Stimulated activated CD4-positive, alpha-beta T cell treated with anti-CD3 and anti-CD28 coated beads, TNF-alpha, amount 100 ng/mL, for 24 hours (primary cell): Measurements from ENCODE around the gene POMGNT2.
A peak's percentile ranks its signal among the peaks of the same experiment; 100 is the strongest.

ENCODE experiments used
- DNase-seq, 3 experiments: peaks; one replicate each; pipeline ENCODE4 v3.0.0-alpha.2; 2020; ENCODE audit warnings: low read depth in 3 of 3

POMGNT2 gene

GRCh38 chr3:43105596-43106292 lies at the start of gene POMGNT2:
Gene POMGNT2 (minus strand): TSS chr3:43106079. CDS start chr3:43081431, 24,648 bp downstream.
- DNase-seq: peak; percentile 72 to 86 (median 80)

DNA sequence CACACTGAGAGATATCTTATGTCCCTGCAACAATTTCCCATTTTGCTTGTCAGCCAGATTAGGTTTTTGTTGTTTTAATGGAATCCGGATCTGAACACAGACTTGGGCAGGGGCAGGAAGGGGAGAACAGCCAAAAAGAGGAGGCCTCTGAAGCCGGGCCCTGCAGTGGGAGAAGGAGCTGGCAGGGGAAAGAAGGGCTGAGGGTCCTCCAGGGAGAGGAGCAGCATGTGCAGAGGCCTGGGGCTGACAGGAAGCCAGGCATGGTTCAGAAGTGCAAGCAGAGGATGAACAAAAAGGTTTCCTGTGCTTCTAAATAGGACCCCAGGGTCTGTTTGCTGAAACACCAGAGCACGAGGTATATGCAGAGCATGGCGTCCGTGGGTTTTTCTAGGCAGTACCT lies 49.1 kb upstream of the POMGNT2 start:
- DNase-seq: no peak

- no peak for DNase-seq
These were observed 47.6 kb upstream of the POMGNT2 start for GRCh38 chr3:43153216-43154083.

GRCh38 chr3:43152649-43153048 lies 46.8 kb upstream of the POMGNT2 start:
- DNase-seq: no peak

GRCh38 chr3:43148033-43148432 lies 42.2 kb upstream of the POMGNT2 start:
- no peak for DNase-seq

- DNase-seq: no peak
These were observed 40.7 kb upstream of the POMGNT2 start for GRCh38 chr3:43146599-43146998.

GRCh38 chr3:43144761-43145490 lies 39.0 kb upstream of the POMGNT2 start:
- no peak for DNase-seq

GRCh38 chr3:43142472-43142871 lies 36.6 kb upstream of the POMGNT2 start:
- no peak for DNase-seq

DNA sequence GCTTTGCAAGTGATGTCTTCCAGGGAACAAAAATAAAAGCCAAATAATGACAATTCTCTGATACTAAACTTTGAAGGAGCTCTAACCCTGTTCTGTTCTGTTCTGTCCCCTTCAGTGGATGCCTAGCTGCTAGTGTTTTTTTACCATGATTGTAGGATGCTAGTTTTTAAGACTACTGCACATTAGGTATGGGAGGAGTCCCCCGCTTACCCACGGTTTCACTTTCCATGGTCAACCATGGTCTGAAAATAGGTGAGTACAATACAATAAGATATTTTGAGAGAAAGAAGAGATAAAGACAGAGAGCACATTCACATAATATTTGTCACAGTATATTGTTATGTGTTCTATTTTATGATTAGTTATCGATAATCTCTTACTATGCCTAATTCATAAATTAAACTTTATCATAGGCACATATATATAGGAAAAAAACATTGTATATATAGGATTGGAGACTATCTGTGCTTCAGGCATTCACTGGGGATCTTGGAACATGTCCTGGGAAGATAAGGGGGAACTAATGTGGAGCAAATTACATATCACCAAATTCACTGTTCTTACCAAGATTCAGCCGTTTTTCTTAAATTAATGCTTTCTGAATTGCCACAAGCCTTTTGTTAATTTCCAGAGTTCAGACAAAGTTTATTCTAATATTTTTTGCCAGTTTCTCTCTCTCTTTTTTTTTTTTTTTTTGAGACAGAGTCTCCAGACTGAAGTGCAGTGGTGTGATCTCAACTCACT lies 32.8 kb upstream of the POMGNT2 start:
- DNase-seq: no peak

- no peak for DNase-seq
These were observed 27.2 kb upstream of the POMGNT2 start for GRCh38 chr3:43132870-43133636.

- DNase-seq: no peak
These were observed 26.3 kb upstream of the POMGNT2 start for GRCh38 chr3:43132193-43132592.

DNA sequence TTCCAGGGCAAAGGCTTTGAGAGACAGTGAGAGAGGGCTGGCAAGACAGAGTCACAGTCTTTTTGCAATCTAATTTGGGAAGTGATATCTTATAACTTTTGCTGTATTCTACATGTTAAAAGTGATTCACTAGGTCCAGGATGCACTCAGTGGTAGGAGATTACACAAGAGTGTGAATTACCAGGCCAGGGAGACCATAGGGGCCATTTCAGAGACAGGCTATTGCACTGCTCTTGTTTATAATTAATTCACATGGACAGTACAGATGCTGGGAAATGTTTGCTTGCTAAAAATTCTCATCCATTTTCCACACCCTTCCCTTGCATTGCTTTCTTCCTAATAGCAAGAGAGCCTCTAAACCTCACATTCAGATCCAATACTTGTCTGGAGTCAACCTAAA lies 22.6 kb upstream of the POMGNT2 start:
- no peak for DNase-seq

DNA sequence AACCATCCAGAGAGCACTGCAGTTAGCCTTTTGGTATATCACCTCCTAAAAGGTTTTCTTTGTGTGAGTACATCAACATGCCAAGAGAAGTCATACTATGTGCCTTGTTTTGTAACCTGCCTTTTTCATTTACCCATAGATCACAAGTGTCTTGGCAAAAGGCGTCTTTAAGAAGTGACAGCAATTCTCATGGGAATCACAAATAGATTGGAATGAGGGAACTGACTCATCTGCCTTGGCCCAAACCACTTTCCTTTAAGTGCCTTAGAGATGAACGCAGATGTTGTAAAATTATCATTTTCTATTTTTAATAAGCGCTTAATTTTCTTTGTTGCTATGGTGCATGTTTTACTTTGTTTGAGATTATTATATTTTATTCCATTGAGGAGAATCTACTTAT lies 20.7 kb upstream of the POMGNT2 start:
- DNase-seq: no peak

- no peak for DNase-seq
These were observed 18.0 kb upstream of the POMGNT2 start for GRCh38 chr3:43123895-43124294.

GRCh38 chr3:43120937-43121336 lies 15.1 kb upstream of the POMGNT2 start:
- DNase-seq: no peak

DNA sequence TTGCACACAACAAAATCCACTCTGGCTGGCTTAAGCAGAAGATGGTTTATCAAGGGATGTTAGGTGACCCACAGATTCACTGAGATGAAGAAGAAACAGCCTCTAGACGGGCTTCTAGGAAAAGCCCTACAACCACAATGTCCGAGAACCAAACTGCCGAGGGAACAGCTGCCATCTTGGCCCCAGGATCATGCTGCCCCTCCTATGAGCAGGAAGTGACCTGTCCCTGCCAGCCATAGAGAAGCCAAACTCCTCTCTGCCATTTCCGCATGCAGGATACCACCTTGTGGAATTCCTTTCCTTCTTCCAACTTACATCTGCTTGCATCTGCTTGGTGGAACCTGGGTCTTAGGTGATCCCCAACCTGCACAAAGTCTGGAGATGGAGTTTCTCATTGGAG lies 11.4 kb upstream of the POMGNT2 start:
- DNase-seq: no peak

- DNase-seq: no peak
These were observed 7.8 kb upstream of the POMGNT2 start for GRCh38 chr3:43113671-43114070.

- DNase-seq: no peak
These were observed 382 bp upstream of the POMGNT2 start for GRCh38 chr3:43106293-43106628.

- no peak for DNase-seq
These were observed 951 bp downstream of the POMGNT2 start for GRCh38 chr3:43104660-43105595.

DNA sequence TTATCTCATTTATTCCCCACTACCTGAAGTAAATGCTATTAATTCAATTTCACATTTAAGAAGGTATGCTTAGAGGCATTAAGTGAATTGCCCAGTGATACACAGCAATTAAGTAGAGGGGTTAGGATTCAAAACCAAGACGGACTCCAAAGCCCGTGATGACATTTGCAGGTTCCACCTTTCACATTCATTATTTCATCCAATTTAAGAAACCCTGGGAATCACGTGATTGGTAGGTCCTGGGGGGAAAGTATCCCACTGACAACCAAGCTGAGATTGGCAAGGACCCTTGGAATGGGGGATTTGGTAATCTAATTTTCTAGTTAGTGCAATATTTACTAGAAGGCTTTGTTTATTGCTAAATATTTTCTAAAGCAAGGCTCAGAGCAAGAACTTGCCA lies 1.8 kb downstream of the POMGNT2 start:
- DNase-seq: no peak
